Small intestine (tissue), 7 donors: ENCODE results near the gene SULT1C3. TPM values are rescaled to one million over a fixed set of nuclear protein-coding genes. Genes with fewer than 3 reads are reported as not detected.

Experiments used
- DNase-seq, 2 donors: peaks; one replicate each; pipeline versions ENCODE4 v3.0.0 to v3.0.0-alpha.2; 2013
- FAIRE-seq: peaks from 2 replicates; lab custom pipeline; 2012; peaks lifted over from hg19 to GRCh38; lab: Jason Lieb, UNC
- H3K27ac ChIP-seq, 3 donors: one replicate each; pipeline ENCODE4 v1.5.1; 2013; ENCODE audit warnings: low read length in 2 of 3, mild to moderate bottlenecking in 2 of 3, control low read depth in 1 of 3, inconsistent platforms in 1 of 3, low read depth in 1 of 3, moderate library complexity in 1 of 3
- H3K27me3 ChIP-seq, 3 donors: one replicate each; pipeline ENCODE4 v1.6.1; 2013; ENCODE audit warnings: low read length in 3 of 3, inconsistent platforms in 1 of 3; ENCODE audit not compliant: control insufficient read depth in 3 of 3, insufficient read depth in 3 of 3
- H3K36me3 ChIP-seq, 3 donors: one replicate each; pipeline ENCODE4 v1.6.1; 2013; ENCODE audit warnings: low read length in 3 of 3, inconsistent platforms in 1 of 3, low read depth in 1 of 3, mild to moderate bottlenecking in 1 of 3, moderate library complexity in 1 of 3; ENCODE audit not compliant: control insufficient read depth in 3 of 3, insufficient read depth in 2 of 3
- H3K4me1 ChIP-seq, 3 donors: one replicate each; pipeline ENCODE4 v1.6.1; 2013; ENCODE audit warnings: low read length in 2 of 3, inconsistent platforms in 1 of 3, low read depth in 1 of 3, mild to moderate bottlenecking in 1 of 3, moderate library complexity in 1 of 3; ENCODE audit not compliant: control insufficient read depth in 3 of 3, insufficient read depth in 2 of 3
- H3K4me3 ChIP-seq, 3 donors: one replicate each; pipeline ENCODE4 v1.5.1; 2013; ENCODE audit warnings: low read length in 3 of 3, control low read depth in 1 of 3, inconsistent platforms in 1 of 3, low read depth in 1 of 3, mild to moderate bottlenecking in 1 of 3, moderate library complexity in 1 of 3
- H3K9me3 ChIP-seq, 2 donors: one replicate each; pipeline ENCODE4 v1.6.1; 2013; ENCODE audit warnings: low read depth in 1 of 2, low read length in 1 of 2; ENCODE audit not compliant: control insufficient read depth in 2 of 2, insufficient read depth in 1 of 2
- WGBS, 3 donors: extraction: QIAGEN DNeasy Blood & Tissue Kit; methylation state at CpG; one replicate each; pipeline ENCODE4 v1.1.7; 2013; 5-methylcytosine and 5-hydroxymethylcytosine counted together
- polyA plus RNA-seq, 4 donors: library from polyadenylated mRNA; stranded (reverse) in 3 of 4; unstranded in 1 of 4; fragments of 200-250 nt in 3 of 4; fragments of 120-200 nt in 1 of 4; gene quantifications; one replicate each; pipeline versions ENCODE4 v1.2.1 to v1.2.3, GENCODE V29; 2013
- donor health status: healthy with polysubstance abuse.
- donor health status: control.
- donor health status: control.
- donor health status: Bipolar disorder and iron deficiency.
- donor health status: healthy.

SULT1C3 gene
- polyA plus RNA-seq, 4 donors = 2.3 to 5.1 TPM; not detected in 2

DNA sequence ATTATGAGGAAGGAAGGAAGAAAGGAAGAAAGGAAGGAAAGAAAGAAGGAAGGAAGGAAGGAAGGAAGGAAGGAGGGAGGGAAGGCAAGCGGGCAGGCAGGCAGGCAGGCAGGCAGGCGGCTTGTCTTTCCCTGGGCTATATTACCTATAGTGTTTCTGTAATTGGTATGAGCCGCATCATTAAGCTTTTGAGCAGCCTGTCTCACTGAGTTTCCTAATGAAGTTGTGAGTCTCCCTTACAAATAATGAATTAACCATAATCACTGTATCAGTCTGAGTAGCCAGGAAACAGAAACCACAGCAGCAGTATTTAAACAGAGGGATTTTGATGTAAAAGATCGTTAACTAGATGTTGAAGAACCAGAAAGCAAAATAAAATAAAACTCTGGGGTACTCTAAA lies 11.8 kb upstream of the SULT1C3 start:
- Histone ChIP-seq H3K4me3 (no peak overlapping the region), H3K4me1 (peaks cover 0 to 3% (median 0%) of the 10 kb centered on the region in 3 donors), H3K27me3 (no peaks in the 10 kb centered on the region), H3K36me3 (peaks cover 0 to 3% (median 0%) of the 10 kb centered on the region in 3 donors), H3K27ac (no peak overlapping the region), H3K9me3 (peaks cover 2 to 22% of the 10 kb centered on the region in 2 donors)
- FAIRE-seq = no peak
- 77 to 90% (median 83%) methylated on average over 4 of the region's 4 CpGs for WGBS, 3 donors
- DNase-seq = no peak

GRCh38 chr2:108228537-108228936 lies 11.2 kb upstream of the SULT1C3 start:
- Histone ChIP-seq H3K9me3 (peaks cover 0 to 22% of the 10 kb centered on the region in 2 donors), H3K27me3 (no peaks in the 10 kb centered on the region), H3K4me3 (no peak overlapping the region), H3K4me1 (peaks cover 0 to 3% (median 0%) of the 10 kb centered on the region in 3 donors), H3K27ac (no peak overlapping the region), H3K36me3 (peaks cover 0 to 3% (median 0%) of the 10 kb centered on the region in 3 donors)
- DNase-seq (peak in 1 of 2 donors; percentile 8), FAIRE-seq (no peak)
- 36 to 64% (median 40%) methylated on average over 1 of the region's 1 CpG for WGBS, 3 donors

GRCh38 chr2:108229875-108230274 lies 9.9 kb upstream of the SULT1C3 start:
- Histone ChIP-seq H3K9me3 (peaks cover 0 to 16% of the 10 kb centered on the region in 2 donors), H3K36me3 (peaks cover 0 to 3% (median 0%) of the 10 kb centered on the region in 3 donors), H3K4me1 (peaks cover 0 to 3% (median 0%) of the 10 kb centered on the region in 3 donors), H3K27me3 (no peaks in the 10 kb centered on the region), H3K4me3 (no peak overlapping the region), H3K27ac (no peak overlapping the region)
- no peak for DNase-seq
- FAIRE-seq = no peak
- WGBS, 3 donors = 64 to 85% (median 73%) methylated on average over 2 of the region's 2 CpGs

- Histone ChIP-seq H3K4me3 (no peak overlapping the region), H3K4me1 (peaks cover 0 to 12% (median 0%) of the 10 kb centered on the region in 3 donors), H3K27me3 (no peaks in the 10 kb centered on the region), H3K36me3 (peaks cover 0 to 2% (median 0%) of the 10 kb centered on the region in 3 donors), H3K27ac (no peak overlapping the region), H3K9me3 (peaks cover 0 to 20% of the 10 kb centered on the region in 2 donors)
- FAIRE-seq (no peak), DNase-seq (no peak)
- WGBS, 3 donors = 72 to 93% (median 84%) methylated on average over 4 of the region's 4 CpGs
Measured at GRCh38 chr2:108235577-108235976, 4.2 kb upstream of the SULT1C3 start.

GRCh38 chr2:108236676-108237335 lies 3.0 kb upstream of the SULT1C3 start:
- H3K4me3 ChIP-seq = no peak overlapping the region
- no peak overlapping the region for H3K27ac ChIP-seq
- H3K36me3 ChIP-seq = peaks cover 0 to 2% (median 0%) of the 10 kb centered on the region in 3 donors
- 90 to 95% (median 93%) methylated on average over 6 of the region's 6 CpGs for WGBS, 3 donors
- no peak for FAIRE-seq
- no peak for DNase-seq
- H3K4me1 ChIP-seq = peaks cover 0 to 12% (median 0%) of the 10 kb centered on the region in 3 donors
- peaks cover 0 to 18% of the 10 kb centered on the region in 2 donors for H3K9me3 ChIP-seq
- H3K27me3 ChIP-seq = no peaks in the 10 kb centered on the region

DNA sequence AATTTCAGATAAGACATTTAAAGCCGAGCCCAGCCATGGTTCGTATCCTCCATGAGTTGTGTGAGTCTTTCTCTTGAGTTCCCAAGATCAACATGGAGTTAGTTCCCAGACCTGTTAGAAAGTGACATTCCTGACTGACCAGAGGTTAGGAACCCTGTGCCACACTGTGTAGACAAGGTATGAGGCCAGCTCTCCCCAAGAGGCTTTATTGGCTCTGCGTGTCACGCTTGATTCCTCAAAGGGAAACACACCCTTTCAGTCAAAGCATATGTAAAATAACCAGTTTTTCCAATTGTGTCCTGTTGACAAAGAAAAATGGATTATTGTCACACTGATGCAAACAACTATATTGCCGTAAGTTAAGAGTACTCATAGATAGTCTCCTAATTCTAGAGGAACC lies 1.2 kb downstream of the SULT1C3 start:
- Histone ChIP-seq H3K4me3 (no peak overlapping the region), H3K27ac (no peak overlapping the region), H3K36me3 (peaks cover 0 to 2% (median 0%) of the 10 kb centered on the region in 3 donors), H3K27me3 (no peaks in the 10 kb centered on the region), H3K9me3 (peaks cover 0 to 14% of the 10 kb centered on the region in 2 donors), H3K4me1 (peaks cover 0 to 16% (median 0%) of the 10 kb centered on the region in 3 donors)
- no peak for DNase-seq
- FAIRE-seq = no peak
- 94 to 95% (median 94%) methylated on average over 5 of the region's 5 CpGs for WGBS, 3 donors

GRCh38 chr2:108243566-108243965 lies 3.8 kb downstream of the SULT1C3 start:
- Histone ChIP-seq H3K4me1 (peaks cover 0 to 16% (median 0%) of the 10 kb centered on the region in 3 donors), H3K4me3 (no peak overlapping the region), H3K27me3 (no peaks in the 10 kb centered on the region), H3K36me3 (no peaks in the 10 kb centered on the region), H3K27ac (no peak overlapping the region), H3K9me3 (peaks cover 0 to 6% of the 10 kb centered on the region in 2 donors)
- 42 to 62% (median 60%) methylated on average over 1 of the region's 1 CpG for WGBS, 3 donors
- FAIRE-seq = no peak
- DNase-seq = no peak

DNA sequence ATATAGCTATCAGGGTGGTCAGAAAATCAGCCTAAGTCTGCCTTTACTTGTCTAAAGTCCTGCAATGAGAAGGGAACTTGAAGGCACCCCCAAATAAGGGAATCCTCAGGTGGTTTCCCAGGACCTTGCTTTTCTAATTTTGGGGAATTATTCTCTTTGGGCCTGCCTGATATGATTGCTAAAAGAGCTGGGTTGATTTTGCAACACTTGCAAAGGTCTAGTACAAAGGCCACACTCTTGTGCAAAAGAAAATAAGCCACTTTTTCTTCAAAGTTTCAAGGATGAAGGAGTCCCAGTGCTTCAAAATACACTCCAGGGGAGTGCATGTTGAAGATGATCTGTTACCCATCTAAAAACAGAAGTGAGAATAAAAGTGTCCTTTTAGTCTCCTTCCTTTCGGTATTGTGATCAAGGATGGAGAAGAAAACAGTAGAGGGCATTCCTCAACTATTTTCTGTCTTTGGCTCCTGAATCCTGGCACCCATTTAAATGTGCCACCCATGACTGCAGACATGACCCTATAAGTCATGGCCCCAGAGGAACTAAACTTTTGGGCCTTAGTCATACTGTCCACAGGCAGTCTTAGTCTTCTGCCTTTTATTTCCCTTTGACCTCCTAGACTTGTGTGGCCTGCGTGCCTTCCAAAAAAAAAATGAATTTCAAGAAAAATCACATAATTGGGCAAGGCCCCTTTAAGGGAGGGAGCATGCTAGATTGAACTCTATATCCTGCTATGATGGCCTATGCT lies 5.1 kb downstream of the SULT1C3 start:
- DNase-seq (no peak), FAIRE-seq (no peak)
- Histone ChIP-seq H3K36me3 (no peaks in the 10 kb centered on the region), H3K27me3 (no peaks in the 10 kb centered on the region), H3K4me1 (peaks cover 0 to 10% (median 0%) of the 10 kb centered on the region in 3 donors), H3K9me3 (peaks cover 0 to 6% of the 10 kb centered on the region in 2 donors), H3K27ac (no peak overlapping the region), H3K4me3 (no peak overlapping the region)
- WGBS, 3 donors = 82 to 96% (median 88%) methylated on average over 2 of the region's 2 CpGs
